Hepatocyte (in vitro differentiated cells): ENCODE measurements around the gene TNFAIP6.

Experiments used
- EZH2 ChIP-seq: fragments of 200-600 bp; sonication (generic); IDR thresholded peaks from 2 replicates; pipeline ENCODE4 v1.6.1; 2016; ENCODE audit warnings: antibody characterized with exemption, mild to moderate bottlenecking, borderline replicate concordance
- EZH2phosphoT487 ChIP-seq: fragments of 200-600 bp; sonication (generic); IDR thresholded peaks from one replicate; pipeline ENCODE4 v1.6.1; 2018; ENCODE audit warnings: antibody characterized with exemption, mild to moderate bottlenecking, low read depth, moderate library complexity; ENCODE audit not compliant: unreplicated experiment, severe bottlenecking
- TF ChIP-seq, protein P1 (sequence below): fragments of 200-600 bp; sonication (generic); IDR thresholded peaks from 2 replicates; pipeline ENCODE4 v1.5.1; 2016; ENCODE audit warnings: antibody characterized with exemption, mild to moderate bottlenecking; ENCODE audit not compliant: poor library complexity

- TF ChIP-seq EZH2: no peak
- TF ChIP-seq, protein P1, sequence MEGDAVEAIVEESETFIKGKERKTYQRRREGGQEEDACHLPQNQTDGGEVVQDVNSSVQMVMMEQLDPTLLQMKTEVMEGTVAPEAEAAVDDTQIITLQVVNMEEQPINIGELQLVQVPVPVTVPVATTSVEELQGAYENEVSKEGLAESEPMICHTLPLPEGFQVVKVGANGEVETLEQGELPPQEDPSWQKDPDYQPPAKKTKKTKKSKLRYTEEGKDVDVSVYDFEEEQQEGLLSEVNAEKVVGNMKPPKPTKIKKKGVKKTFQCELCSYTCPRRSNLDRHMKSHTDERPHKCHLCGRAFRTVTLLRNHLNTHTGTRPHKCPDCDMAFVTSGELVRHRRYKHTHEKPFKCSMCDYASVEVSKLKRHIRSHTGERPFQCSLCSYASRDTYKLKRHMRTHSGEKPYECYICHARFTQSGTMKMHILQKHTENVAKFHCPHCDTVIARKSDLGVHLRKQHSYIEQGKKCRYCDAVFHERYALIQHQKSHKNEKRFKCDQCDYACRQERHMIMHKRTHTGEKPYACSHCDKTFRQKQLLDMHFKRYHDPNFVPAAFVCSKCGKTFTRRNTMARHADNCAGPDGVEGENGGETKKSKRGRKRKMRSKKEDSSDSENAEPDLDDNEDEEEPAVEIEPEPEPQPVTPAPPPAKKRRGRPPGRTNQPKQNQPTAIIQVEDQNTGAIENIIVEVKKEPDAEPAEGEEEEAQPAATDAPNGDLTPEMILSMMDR: no peak
- no peak for TF ChIP-seq EZH2phosphoT487
Observed at GRCh38 chr2:151350579-151351195, 6.7 kb upstream of the TNFAIP6 start.
